Measurements from ENCODE around the gene NPDC1.

Gene NPDC1

GRCh38 chr9:137056739-137057415 lies 10.9 kb upstream of the NPDC1 start:
- DNase-seq (ENCODE audit: low read depth in 3 of 3): no peak

- DNase-seq (ENCODE audit: low read depth in 3 of 3): no peak
These were observed 9.7 kb upstream of the NPDC1 start for GRCh38 chr9:137055385-137056364.

GRCh38 chr9:137054932-137055384 lies 9.0 kb upstream of the NPDC1 start:
- DNase-seq (ENCODE audit: low read depth in 3 of 3): no peak

- DNase-seq (ENCODE audit: low read depth in 3 of 3): peak in 1 of 3 experiments; percentile 54
These were observed 8.3 kb upstream of the NPDC1 start, which contains the start of gene ENTPD2 for GRCh38 chr9:137053944-137054931. ENTPD2 (minus strand) TSS chr9:137054061; CDS start chr9:137053997, 64 bp downstream.

DNA sequence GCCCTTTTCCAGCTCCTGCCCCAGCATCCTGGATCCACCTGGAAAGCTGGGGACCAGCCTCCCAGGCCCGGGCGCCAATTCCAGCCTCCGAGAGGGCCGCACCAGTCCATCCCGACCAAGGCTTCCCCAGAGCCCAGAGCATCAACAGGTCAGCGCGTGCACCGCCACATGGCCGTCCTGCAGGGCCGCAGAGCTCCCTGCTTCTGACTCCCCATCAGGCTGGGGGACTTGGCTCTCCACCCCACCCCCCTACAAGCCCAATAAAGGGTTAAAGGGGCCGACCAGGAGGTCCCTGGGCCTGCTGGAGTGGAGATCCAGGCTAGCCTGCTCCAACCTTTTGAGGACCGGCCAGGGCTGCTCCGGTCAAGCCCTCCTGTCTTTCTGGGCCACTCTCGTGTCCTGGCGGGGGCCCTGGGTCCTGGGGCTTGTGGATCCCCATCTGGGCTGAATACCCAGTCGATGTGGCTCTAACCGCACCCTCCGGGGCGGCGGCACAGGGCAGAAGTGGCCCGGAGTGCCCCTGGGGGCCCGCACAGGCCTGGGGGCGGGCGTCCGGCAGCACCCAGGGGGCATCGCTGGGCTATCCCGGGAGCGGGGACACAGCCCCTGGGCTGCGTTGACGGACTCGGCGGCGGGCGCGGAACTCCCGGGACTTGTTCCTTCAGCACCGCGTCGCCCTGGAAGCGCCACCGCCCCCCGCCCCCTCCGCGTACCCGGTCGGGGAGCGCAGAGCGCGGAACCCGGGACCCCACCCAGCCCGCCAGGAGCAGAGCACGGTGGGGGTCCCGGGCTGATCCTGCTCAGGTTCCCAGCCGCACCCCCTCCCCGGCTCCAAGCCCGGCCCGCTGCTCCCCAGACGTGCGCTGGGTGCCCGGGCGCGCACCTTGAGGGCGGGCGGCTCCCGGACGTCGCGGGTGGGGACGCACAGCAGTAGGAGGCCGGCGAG lies 7.3 kb upstream of the NPDC1 start:
- DNase-seq (ENCODE audit: low read depth in 3 of 3): no peak

GRCh38 chr9:137052293-137052692 lies 6.3 kb upstream of the NPDC1 start:
- no peak for DNase-seq (ENCODE audit: low read depth in 3 of 3)

DNA sequence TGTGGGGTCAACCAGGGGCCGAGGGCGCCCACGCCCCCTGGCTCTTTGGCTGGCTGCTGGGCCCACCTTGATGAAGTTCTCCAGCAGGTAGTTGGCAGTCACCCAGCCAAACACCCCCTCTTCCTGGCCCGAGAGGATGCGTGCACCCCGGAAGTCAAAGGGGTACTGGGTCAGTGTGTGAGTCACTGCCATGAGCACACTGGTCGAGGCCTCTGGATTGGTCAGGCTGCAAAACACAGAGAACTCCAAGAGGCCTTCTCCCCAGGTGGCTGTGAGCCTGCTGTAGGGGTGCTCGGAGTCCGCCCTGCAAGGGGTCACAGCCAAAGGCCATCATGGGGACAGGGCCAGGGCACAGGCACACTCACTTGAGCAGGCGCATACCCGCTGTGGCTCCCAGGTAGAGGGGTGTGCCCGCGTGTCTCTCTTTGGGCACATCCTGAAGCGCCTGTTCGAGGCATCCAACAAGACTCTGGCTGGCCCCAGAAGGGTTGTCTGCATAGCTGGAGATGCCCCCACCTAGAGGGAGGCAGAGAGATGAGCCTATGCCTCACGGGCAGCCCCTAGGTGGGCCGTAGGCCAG lies 5.3 kb upstream of the NPDC1 start:
- DNase-seq (ENCODE audit: low read depth in 3 of 3): no peak

- no peak for DNase-seq (ENCODE audit: low read depth in 3 of 3)
These were observed 4.6 kb upstream of the NPDC1 start for GRCh38 chr9:137050570-137050969.

GRCh38 chr9:137049544-137050449 lies 3.8 kb upstream of the NPDC1 start:
- peak in 2 of 3 experiments; percentile 32 to 69 for DNase-seq (ENCODE audit: low read depth in 3 of 3)

DNA sequence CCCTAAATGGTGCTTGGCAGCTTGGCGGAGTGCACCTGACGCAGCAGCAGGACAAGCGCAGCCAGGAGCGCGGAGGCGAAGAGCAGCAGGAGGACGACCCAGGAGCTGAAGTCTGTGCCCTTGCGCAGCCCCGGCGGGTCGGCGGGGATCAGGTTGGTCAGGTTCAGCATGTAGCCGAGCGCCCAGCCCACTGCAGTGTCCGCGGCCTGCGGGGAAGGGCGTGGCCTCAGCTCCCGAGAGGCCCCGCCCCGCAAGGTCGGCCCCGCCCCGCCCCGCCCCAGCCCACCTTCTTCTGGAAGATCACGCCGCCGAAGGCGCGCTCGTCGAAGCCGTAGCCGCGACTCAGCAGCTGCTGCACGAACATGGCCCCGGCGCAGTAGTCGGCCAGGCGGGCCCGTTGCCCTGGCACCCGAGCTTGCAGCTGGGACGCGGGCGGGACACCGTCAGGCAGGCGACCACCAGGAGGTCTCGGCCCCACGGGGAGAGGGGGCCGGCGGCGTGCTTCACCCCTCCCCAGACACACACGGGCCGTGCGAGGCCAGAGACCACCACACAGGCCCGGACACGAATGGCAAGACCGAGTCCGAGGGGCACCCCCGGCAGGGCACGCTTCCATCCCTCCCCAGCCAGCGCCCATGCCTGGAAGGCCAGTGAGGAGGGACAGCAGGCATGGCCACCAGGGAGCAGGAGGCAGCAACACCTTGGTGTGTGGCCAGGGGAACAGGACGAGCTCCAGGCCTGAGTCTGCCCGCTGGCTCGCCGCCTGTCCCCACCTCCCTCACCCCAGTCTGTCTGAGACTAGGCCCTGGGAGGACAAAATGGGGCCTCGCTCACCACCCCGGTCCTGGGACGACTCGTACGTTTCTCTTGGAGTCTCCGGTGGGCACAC lies 2.9 kb upstream of the NPDC1 start:
- no peak for DNase-seq (ENCODE audit: low read depth in 3 of 3)

DNA sequence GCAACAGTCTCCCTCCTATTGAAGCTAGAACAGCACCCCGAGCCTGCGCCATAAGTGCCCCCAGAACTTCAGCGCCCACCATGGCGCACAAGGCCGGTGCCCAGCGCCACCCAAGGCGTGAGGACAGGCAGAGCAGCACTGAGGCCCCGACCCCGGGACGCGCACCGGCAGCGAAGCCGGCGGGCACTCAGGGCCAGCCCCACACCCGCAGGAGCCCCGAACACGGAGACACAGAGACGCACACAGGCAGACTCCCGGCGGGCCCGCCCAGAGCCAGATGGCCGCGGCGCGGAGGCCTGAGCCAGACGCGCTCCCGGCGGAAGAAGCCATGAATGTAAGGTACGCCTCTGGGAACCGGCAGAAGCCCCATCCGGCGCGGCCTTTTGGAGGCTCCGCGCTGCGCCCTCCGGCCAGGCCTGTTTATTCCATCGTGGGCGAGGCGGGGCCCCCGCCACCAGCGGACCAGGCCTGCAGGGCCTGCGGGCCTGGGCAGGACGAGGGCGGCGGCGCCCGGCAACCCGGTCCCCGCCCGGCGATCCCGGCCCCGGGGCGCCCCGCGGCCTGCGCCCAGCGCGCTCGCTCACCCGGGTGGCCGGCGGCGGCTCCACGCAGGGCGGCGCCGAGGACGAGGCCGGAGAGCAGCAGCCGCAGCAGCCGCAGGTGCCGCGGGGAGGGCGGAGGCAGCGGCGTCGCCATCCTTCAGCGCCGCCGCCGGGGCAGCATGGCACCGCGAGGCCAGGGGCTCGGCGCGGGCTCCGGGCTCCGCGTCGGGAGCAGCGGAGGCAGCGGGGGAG lies 486 bp downstream of the NPDC1 start:
- no peak for DNase-seq (ENCODE audit: low read depth in 3 of 3)

GRCh38 chr9:137044502-137045177 lies 1.3 kb downstream of the NPDC1 start:
- no peak for DNase-seq (ENCODE audit: low read depth in 3 of 3)

DNA sequence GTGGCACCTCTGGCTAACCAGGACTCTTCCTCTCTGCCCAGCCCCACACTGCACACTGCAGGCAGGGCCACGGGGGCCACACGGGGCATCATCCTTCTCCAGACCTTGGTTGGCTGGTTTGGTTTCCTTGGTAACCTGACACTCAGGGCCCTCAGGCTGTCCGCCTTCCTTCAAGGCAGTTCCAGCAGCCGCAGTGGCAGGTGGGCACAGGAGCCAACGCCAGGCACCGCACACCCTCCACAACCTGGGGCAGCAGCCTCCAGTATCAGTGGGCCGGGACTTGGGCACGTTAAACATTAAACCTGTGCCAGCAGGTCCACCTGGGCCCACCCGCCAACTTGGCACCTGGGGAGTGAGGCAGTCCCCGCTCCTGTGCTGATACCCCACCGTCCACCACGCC lies 1.9 kb downstream of the NPDC1 start:
- no peak for DNase-seq (ENCODE audit: low read depth in 3 of 3)

GRCh38 chr9:137042751-137043727 lies 2.9 kb downstream of the NPDC1 start:
- no peak for DNase-seq (ENCODE audit: low read depth in 3 of 3)

DNA sequence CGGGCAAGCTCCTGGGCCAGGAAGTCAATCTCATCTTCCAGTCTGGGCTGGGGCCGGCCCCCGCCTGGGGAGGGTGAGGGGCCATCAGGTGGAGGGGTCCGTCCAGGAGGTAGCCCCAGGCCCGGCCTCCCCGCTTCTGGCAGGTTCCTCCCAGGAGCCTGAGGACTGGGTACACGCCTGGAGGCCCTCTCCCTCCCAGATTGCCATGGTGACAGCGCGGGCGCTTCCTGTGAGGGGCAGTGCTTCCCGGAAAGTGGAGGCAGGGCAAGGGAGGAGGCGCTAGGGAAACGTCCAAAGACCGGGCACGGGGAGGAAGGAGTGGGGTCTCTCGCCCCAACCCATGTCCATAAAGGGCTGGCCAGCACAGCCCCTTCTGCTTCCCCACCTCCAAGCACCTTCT lies 4.9 kb downstream of the NPDC1 start:
- no peak for DNase-seq (ENCODE audit: low read depth in 3 of 3)

Measured in stimulated activated CD4-positive, alpha-beta T cell treated with anti-CD3 and anti-CD28 coated beads, TNF-alpha, amount 100 ng/mL, for 24 hours (primary cell).